GM12801 (cell line): ENCODE data around the gene PITHD1.

Experiments used
- CTCF ChIP-seq: IDR thresholded peaks from one replicate; pipeline ENCODE4 v1.5.1; 2011; ENCODE audit warnings: control low read depth; ENCODE audit not compliant: insufficient read length; ENCODE audit errors: extremely low read depth

Gene PITHD1

GRCh38 chr1:23836037-23836436 lies 57.8 kb downstream of the PITHD1 start:
- no peak for TF ChIP-seq CTCF
